PFSK-1 (cell line): ENCODE results near the gene ROBO1.

ENCODE experiments used
- FOXP2 ChIP-seq: optimal IDR thresholded peaks from 2 replicates; pipeline ENCODE3; 2011; ENCODE audit warnings: borderline replicate concordance, control low read depth, inconsistent platforms; ENCODE audit not compliant: insufficient read depth; ENCODE audit errors: extremely low read length, extremely low read depth
- POLR2AphosphoS5 ChIP-seq: IDR thresholded peaks from 2 replicates; pipeline ENCODE4 v1.6.1; 2012; ENCODE audit warnings: low read depth, mild to moderate bottlenecking, control low read depth, low read length, moderate library complexity
- REST ChIP-seq, 2 experiments: IDR thresholded peaks; 2 replicates each; pipeline versions ENCODE4 v1.6.1 to v1.8.0; 2011 to 2012; ENCODE audit warnings: low read depth in 2 of 2, low read length in 2 of 2, control low read depth in 1 of 2, inconsistent platforms in 1 of 2, mild to moderate bottlenecking in 1 of 2, moderate library complexity in 1 of 2; ENCODE audit not compliant: insufficient read depth in 1 of 2
- SIN3A ChIP-seq: IDR thresholded peaks from 2 replicates; pipeline ENCODE4 v1.6.1; 2012; ENCODE audit warnings: mild to moderate bottlenecking, low read length, moderate library complexity, borderline replicate concordance; ENCODE audit not compliant: insufficient read depth
- TAF1 ChIP-seq: IDR thresholded peaks from 2 replicates; pipeline ENCODE4 v1.6.1; 2012; ENCODE audit warnings: low read length, control low read depth, borderline replicate concordance; ENCODE audit not compliant: insufficient read depth

GRCh38 chr3:79183496-79183895, 584.3 kb downstream of the ROBO1 start:
- TF ChIP-seq POLR2AphosphoS5 (no peak), TAF1 (no peak), SIN3A (no peak), REST (IDR thresholded peaks at IDR 0.05; ENCODE audit: insufficient read depth in 1 of 2, low read depth in 2 of 2, low read length in 2 of 2) (no peak), FOXP2 (no peak)
